OCI-LY7 (cell line): ENCODE data around the gene KNCN.

Experiments used
- CTCF ChIP-seq: fragments of 200-600 bp; sonication (generic); conservative IDR thresholded peaks from 2 replicates; pipeline ENCODE4 v1.5.1; 2014; ENCODE audit warnings: mild to moderate bottlenecking, antibody characterized with exemption, low read length, moderate library complexity, mixed read lengths
- EZH2phosphoT487 ChIP-seq: fragments of 200-600 bp; sonication (generic); IDR thresholded peaks from 2 replicates; pipeline ENCODE4 v1.6.1; 2018; ENCODE audit warnings: low read depth, borderline replicate concordance, mild to moderate bottlenecking, mixed run types, antibody characterized with exemption, low read length, moderate library complexity, mixed read lengths

GRCh38 chr1:46533179-46533864 lies 18.1 kb downstream of the KNCN start:
- TF ChIP-seq CTCF = no peak
- TF ChIP-seq EZH2phosphoT487 = no peak
